BJ (cell line): ENCODE data around the gene DNAJA3. TPM values are rescaled to one million over a fixed set of nuclear protein-coding genes. Genes with fewer than 3 reads are reported as not detected.

Experiments
- CTCF ChIA-PET: fragments of 350-600 bp; formaldehyde crosslinking; extraction: SDS; loops from one replicate; lab custom pipeline; 2021; ENCODE audit warnings: antibody characterized with exemption, inconsistent platforms; lab: Yijun Ruan, JAX
- POLR2A ChIA-PET: fragments of 300-600 bp; sonication (Branson Sonifier 250); formaldehyde crosslinking; extraction: SDS; loops from one replicate; lab custom pipeline; 2021; ENCODE audit warnings: antibody characterized with exemption; lab: Charles Lee
- DNase-seq: peaks from one replicate; pipeline ENCODE4 v3.0.0-alpha.2; 2011; ENCODE audit warnings: low read depth
- H3K27me3 ChIP-seq: 2 replicates; pipeline ENCODE4 v1.6.0; 2011; ENCODE audit warnings: low read length; ENCODE audit not compliant: control insufficient read depth, insufficient read depth
- H3K36me3 ChIP-seq: 2 replicates; pipeline ENCODE4 v1.5.1; 2011; ENCODE audit warnings: low read length; ENCODE audit not compliant: control insufficient read depth, insufficient read depth
- H3K4me3 ChIP-seq: 2 replicates; pipeline ENCODE4 v1.5.1; 2011; ENCODE audit warnings: low read depth, mild to moderate bottlenecking, control low read depth, low read length
- CTCF ChIP-seq: IDR thresholded peaks from 2 replicates; pipeline ENCODE4 v1.5.1; 2011; ENCODE audit warnings: low read depth, mild to moderate bottlenecking, control low read depth, inconsistent platforms, low read length, moderate library complexity; ENCODE audit not compliant: insufficient read depth
- polyA plus RNA-seq: library from polyadenylated mRNA; depleted of rRNA; stranded (reverse); fragments of >200 nt; gene quantifications from 2 replicates; pipeline ENCODE4 v1.2.3, GENCODE V29; 2011

Gene DNAJA3
- polyA plus RNA-seq, 1 experiment = 48.8 TPM

GRCh38 chr16:4443271-4443670 lies 17.6 kb downstream of the DNAJA3 start:
- CTCF ChIA-PET = no interaction called here
- Histone ChIP-seq H3K27me3 (no peaks in the 10 kb centered on the region), H3K36me3 (peaks cover 36% of the 10 kb centered on the region), H3K4me3 (no peak overlapping the region)
- POLR2A ChIA-PET = no interaction called here
- TF ChIP-seq CTCF = no peak
- DNase-seq = no peak

- peaks cover 35% of the 10 kb centered on the region for H3K36me3 ChIP-seq
- CTCF ChIA-PET = no interaction called here
Measured at GRCh38 chr16:4443986-4444385, 18.3 kb downstream of the DNAJA3 start.

GRCh38 chr16:4450430-4450829 lies 24.8 kb downstream of the DNAJA3 start:
- no peak for DNase-seq
- Histone ChIP-seq H3K27me3 (no peaks in the 10 kb centered on the region), H3K36me3 (peaks cover 32% of the 10 kb centered on the region), H3K4me3 (no peak overlapping the region)
- TF ChIP-seq CTCF = no peak
- ChIA-PET POLR2A (no interaction called here), CTCF (interaction anchor here (1.4 kb wide), 2 partner anchors 8 to 22 kb away, joined by 3 to 4 read pairs; no protein-coding TSS in a partner anchor)

More at GRCh38 chr16:4443986-4444385, 18.3 kb downstream of the DNAJA3 start:
- no peak for DNase-seq
- H3K27me3 ChIP-seq = no peaks in the 10 kb centered on the region
- POLR2A ChIA-PET = no interaction called here
- no peak for TF ChIP-seq CTCF
- H3K4me3 ChIP-seq = no peak overlapping the region

- TF ChIP-seq CTCF = no peak
- Histone ChIP-seq H3K4me3 (no peak overlapping the region), H3K36me3 (peaks cover 32% of the 10 kb centered on the region), H3K27me3 (no peaks in the 10 kb centered on the region)
- POLR2A ChIA-PET = no interaction called here
- DNase-seq = no peak
- CTCF ChIA-PET = interaction anchor here (1.4 kb wide), 2 partner anchors 9 to 22 kb away, joined by 3 to 4 read pairs; no protein-coding TSS in a partner anchor
Measured at GRCh38 chr16:4450931-4451519, 25.4 kb downstream of the DNAJA3 start.

- TF ChIP-seq CTCF = no peak
- no peak overlapping the region for H3K4me3 ChIP-seq
- POLR2A ChIA-PET = no interaction called here
- H3K36me3 ChIP-seq = peaks cover 25% of the 10 kb centered on the region
- no peaks in the 10 kb centered on the region for H3K27me3 ChIP-seq
- no peak for DNase-seq
- CTCF ChIA-PET = no interaction called here
Measured at GRCh38 chr16:4452674-4453073, 27.0 kb downstream of the DNAJA3 start.
